Measurements from ENCODE around the gene HSPG2.
A peak's percentile ranks its signal among the peaks of the same experiment; 100 is the strongest.
"Not testable (repeated sequence)": the region's sequence is repeated elsewhere in the genome, so short reads cannot be mapped to it uniquely, and the experiment has no call there.

The HSPG2 gene

GRCh38 chr1:21937034-21937371 lies at the start of gene HSPG2:
TSS of gene HSPG2 (minus strand) at chr1:21937310. CDS start at chr1:21937217, 93 bp downstream.
- Mint-ChIP-seq H3K9me3 (no peaks in the 10 kb centered on the region), H3K4me3 (peak within 1 kb of the TSS; percentile 79), H3K27ac (peak within 1 kb of the TSS; percentile 89), H3K36me3 (ENCODE audit: low read depth) (peaks cover 5% of the 10 kb centered on the region), H3K27me3 (peaks cover 24% of the 10 kb centered on the region), H3K4me1 (ENCODE audit: low read depth) (peaks cover 82% of the 10 kb centered on the region)
- intact Hi-C loops (cut with micrococcal nuclease): no loop called here

DNA sequence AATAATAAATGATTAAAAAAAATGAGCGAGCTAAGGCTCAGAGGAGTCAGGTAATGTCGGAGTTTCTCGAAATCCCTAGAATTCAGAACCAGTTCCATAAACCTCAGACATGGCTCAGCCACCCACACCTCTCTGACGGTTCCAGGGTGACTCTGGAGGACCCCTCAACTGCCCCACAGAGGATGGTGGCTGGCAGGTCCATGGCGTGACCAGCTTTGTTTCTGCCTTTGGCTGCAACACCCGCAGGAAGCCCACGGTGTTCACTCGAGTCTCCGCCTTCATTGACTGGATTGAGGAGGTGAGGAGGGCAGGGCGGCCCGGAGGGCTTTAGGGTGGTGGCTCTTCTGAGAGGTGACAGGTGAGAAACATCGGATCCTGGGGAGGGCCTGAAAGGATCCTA lies 49.3 kb upstream of the HSPG2 start:
- H3K9me3 Mint-ChIP-seq; H3K36me3 Mint-ChIP-seq (ENCODE audit: low read depth); H3K27me3 Mint-ChIP-seq; H3K4me3 Mint-ChIP-seq; H3K4me1 Mint-ChIP-seq (ENCODE audit: low read depth); intact Hi-C loops (cut with micrococcal nuclease); H3K27ac Mint-ChIP-seq: not testable (repeated sequence)

DNA sequence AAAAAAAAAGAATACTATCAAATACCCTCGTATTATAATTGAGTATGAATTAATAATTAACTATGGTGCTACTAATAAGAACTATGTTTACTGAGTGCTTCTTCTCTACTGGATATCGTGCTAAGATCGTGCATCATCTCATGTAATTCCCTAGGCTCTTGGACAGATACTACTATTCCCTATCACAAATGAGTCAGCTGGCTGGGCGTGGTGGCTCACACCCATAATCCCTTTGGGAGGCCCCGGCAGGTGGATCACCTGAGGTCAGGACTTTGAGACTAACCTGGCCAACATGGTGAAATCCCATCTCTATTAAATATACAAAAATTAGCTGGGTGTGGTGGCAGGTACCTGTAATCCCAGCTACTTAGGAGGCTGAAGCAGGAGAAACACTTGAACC lies 48.8 kb upstream of the HSPG2 start:
- H3K36me3 Mint-ChIP-seq (ENCODE audit: low read depth); H3K27me3 Mint-ChIP-seq; intact Hi-C loops (cut with micrococcal nuclease); H3K27ac Mint-ChIP-seq; H3K4me1 Mint-ChIP-seq (ENCODE audit: low read depth); H3K4me3 Mint-ChIP-seq; H3K9me3 Mint-ChIP-seq: not testable (repeated sequence)

- H3K36me3 Mint-ChIP-seq (ENCODE audit: low read depth); H3K4me3 Mint-ChIP-seq; H3K4me1 Mint-ChIP-seq (ENCODE audit: low read depth); H3K27ac Mint-ChIP-seq; intact Hi-C loops (cut with micrococcal nuclease); H3K9me3 Mint-ChIP-seq; H3K27me3 Mint-ChIP-seq: not testable (repeated sequence)
These were observed 46.4 kb upstream of the HSPG2 start for GRCh38 chr1:21983539-21983938.

DNA sequence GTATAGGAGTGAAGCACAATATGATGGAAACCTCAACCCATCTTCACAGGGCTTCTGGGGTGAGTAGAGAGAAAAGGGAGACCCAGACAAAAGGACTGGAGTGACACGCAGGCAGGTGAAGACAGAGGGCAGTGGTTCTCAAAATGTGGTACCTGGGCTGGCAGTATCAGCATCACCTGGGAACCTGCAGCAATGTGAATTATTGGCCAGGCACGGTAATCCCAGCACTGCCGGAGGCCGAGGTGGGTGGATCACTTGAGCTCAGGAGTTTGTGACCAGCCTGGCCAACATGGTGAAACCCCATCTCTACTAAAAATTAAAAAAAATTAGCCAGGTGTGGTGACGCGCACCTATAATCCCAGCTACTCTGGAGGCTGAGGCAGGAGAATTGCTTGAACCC lies 45.0 kb upstream of the HSPG2 start:
- H3K4me3 Mint-ChIP-seq; H3K9me3 Mint-ChIP-seq; intact Hi-C loops (cut with micrococcal nuclease); H3K27me3 Mint-ChIP-seq; H3K27ac Mint-ChIP-seq; H3K4me1 Mint-ChIP-seq (ENCODE audit: low read depth); H3K36me3 Mint-ChIP-seq (ENCODE audit: low read depth): not testable (repeated sequence)

GRCh38 chr1:21981253-21981652 lies 44.1 kb upstream of the HSPG2 start:
- H3K36me3 Mint-ChIP-seq (ENCODE audit: low read depth); H3K27ac Mint-ChIP-seq; intact Hi-C loops (cut with micrococcal nuclease); H3K4me3 Mint-ChIP-seq; H3K4me1 Mint-ChIP-seq (ENCODE audit: low read depth); H3K9me3 Mint-ChIP-seq; H3K27me3 Mint-ChIP-seq: not testable (repeated sequence)

GRCh38 chr1:21980515-21981220 lies 43.6 kb upstream of the HSPG2 start:
- H3K4me3 Mint-ChIP-seq; H3K4me1 Mint-ChIP-seq (ENCODE audit: low read depth); intact Hi-C loops (cut with micrococcal nuclease); H3K36me3 Mint-ChIP-seq (ENCODE audit: low read depth); H3K27ac Mint-ChIP-seq; H3K27me3 Mint-ChIP-seq; H3K9me3 Mint-ChIP-seq: not testable (repeated sequence)

DNA sequence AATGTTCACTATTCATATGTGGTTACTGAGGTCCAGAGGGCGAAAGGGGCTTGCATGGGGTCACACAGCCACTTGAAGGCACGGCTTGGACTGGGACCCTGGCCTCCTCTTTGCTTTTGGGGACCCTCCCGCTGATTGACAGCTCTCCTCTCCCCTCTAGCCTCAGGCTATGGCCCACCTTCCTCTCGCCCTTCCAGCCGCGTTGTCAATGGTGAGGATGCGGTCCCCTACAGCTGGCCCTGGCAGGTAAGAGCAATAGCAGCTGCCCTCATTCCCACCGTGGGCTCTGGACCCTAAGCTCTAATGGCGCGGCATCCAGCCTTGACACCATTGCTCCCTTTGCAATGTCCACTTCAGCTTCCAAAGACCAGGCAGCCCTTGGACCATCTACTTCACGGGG lies 41.1 kb upstream of the HSPG2 start:
- H3K27ac Mint-ChIP-seq; H3K4me1 Mint-ChIP-seq (ENCODE audit: low read depth); H3K27me3 Mint-ChIP-seq; H3K36me3 Mint-ChIP-seq (ENCODE audit: low read depth); H3K4me3 Mint-ChIP-seq; H3K9me3 Mint-ChIP-seq; intact Hi-C loops (cut with micrococcal nuclease): not testable (repeated sequence)

GRCh38 chr1:21976703-21977239 lies 39.7 kb upstream of the HSPG2 start, which contains the start of gene CELA3B:
TSS of gene CELA3B (plus strand) at chr1:21977022. CDS start at chr1:21977040, 18 bp downstream.
- H3K4me3 Mint-ChIP-seq; H3K4me1 Mint-ChIP-seq (ENCODE audit: low read depth); H3K27ac Mint-ChIP-seq; H3K27me3 Mint-ChIP-seq; H3K36me3 Mint-ChIP-seq (ENCODE audit: low read depth); intact Hi-C loops (cut with micrococcal nuclease); H3K9me3 Mint-ChIP-seq: not testable (repeated sequence)

DNA sequence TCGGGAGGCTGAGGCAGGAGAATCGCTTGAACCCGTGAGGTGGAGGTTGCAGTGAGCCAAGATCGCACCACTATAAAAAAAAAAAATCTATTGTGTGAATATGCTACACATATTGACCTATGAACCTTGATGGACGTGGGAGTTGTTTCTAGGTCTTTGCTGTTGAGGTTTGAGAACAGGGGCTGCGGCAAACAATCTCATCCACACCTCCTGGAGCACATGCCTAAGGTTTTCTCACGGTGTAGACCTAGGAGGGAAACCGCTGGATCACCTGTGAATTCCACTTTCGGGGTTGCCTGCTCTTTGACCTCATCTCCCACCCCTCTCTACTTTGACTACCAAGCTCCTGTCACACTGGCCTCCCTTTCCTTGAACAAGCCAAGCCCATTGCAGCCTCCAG lies 38.2 kb upstream of the HSPG2 start:
- H3K36me3 Mint-ChIP-seq (ENCODE audit: low read depth); H3K27ac Mint-ChIP-seq; H3K27me3 Mint-ChIP-seq; intact Hi-C loops (cut with micrococcal nuclease); H3K4me1 Mint-ChIP-seq (ENCODE audit: low read depth); H3K9me3 Mint-ChIP-seq; H3K4me3 Mint-ChIP-seq: not testable (repeated sequence)

GRCh38 chr1:21974699-21975098 lies 37.6 kb upstream of the HSPG2 start:
- H3K4me3 Mint-ChIP-seq; H3K27me3 Mint-ChIP-seq; H3K4me1 Mint-ChIP-seq (ENCODE audit: low read depth); intact Hi-C loops (cut with micrococcal nuclease); H3K9me3 Mint-ChIP-seq; H3K27ac Mint-ChIP-seq; H3K36me3 Mint-ChIP-seq (ENCODE audit: low read depth): not testable (repeated sequence)

DNA sequence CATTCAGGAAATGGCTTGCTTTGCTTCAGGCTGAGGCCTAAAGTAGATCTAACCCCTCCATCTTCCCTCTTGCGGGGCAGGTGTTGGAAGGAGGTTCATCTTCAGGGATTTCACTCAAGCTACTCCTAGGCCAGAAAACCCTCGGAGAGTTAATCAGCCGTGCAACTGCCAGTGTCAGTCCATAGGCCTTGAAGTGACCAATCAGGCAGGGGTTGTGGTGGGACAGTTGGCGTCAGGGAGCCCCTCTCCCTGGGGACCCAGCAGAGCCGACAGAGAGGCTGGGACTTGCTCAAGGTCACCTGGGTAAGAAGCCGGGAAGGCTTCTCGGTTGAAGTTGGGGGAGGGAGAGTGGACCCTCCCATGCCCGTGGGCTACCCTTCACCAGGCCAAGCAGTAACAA lies 36.8 kb upstream of the HSPG2 start:
- H3K4me1 Mint-ChIP-seq (ENCODE audit: low read depth); H3K9me3 Mint-ChIP-seq; H3K36me3 Mint-ChIP-seq (ENCODE audit: low read depth); H3K27ac Mint-ChIP-seq; intact Hi-C loops (cut with micrococcal nuclease); H3K27me3 Mint-ChIP-seq; H3K4me3 Mint-ChIP-seq: not testable (repeated sequence)

DNA sequence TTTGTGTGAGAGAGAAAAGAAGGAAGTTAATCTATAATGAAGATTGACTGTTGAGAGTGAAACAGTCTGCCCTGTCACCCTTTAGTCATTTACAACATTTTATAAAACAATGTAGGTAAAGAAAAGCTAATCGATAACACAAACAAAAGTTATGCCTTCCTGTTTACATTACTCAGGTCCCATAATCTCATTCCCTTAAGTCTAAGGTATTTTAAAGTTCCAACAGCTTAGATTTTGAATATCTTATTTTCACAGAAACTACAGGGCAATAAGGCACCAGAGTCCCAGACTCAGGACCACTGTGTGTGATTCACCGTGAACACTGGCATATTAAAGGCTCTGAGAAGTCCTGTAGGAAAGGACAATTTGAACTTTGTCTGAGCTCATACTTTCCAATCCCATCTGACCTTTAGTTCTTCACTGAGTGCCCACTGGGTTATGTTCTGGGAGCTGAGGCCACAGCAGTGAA lies 35.9 kb upstream of the HSPG2 start:
- H3K36me3 Mint-ChIP-seq (ENCODE audit: low read depth); H3K4me1 Mint-ChIP-seq (ENCODE audit: low read depth); intact Hi-C loops (cut with micrococcal nuclease): not testable (repeated sequence)

GRCh38 chr1:21970523-21970922 lies 33.4 kb upstream of the HSPG2 start:
- H3K27me3 Mint-ChIP-seq; H3K27ac Mint-ChIP-seq; H3K36me3 Mint-ChIP-seq (ENCODE audit: low read depth); intact Hi-C loops (cut with micrococcal nuclease); H3K9me3 Mint-ChIP-seq; H3K4me3 Mint-ChIP-seq; H3K4me1 Mint-ChIP-seq (ENCODE audit: low read depth): not testable (repeated sequence)

More for the DNA sequence above, 35.9 kb upstream of the HSPG2 start:
- H3K9me3 Mint-ChIP-seq, H3K27me3 Mint-ChIP-seq, H3K27ac Mint-ChIP-seq, H3K4me3 Mint-ChIP-seq: not testable (repeated sequence)

DNA sequence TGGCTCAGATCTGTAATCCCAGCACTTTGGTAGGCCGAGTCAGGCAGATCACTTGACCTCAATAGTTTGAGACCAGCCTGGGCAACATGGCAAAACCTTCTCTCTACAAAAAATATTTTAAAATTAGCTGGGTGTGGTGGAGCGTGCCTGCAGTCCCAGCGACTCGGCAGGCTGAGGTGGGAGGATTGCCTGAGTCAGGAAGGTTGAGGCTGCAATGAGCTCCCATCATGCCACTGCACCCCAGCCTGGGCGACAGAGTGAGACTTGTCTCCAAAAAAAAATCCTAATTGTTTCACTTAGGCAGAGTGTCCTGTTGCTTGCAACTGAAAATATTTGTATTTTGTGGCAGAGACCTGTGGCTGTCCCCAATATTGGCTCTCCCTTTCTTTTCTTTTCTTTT lies 32.0 kb upstream of the HSPG2 start:
- not testable (repeated sequence) for H3K4me3 Mint-ChIP-seq; H3K27me3 Mint-ChIP-seq; H3K36me3 Mint-ChIP-seq (ENCODE audit: low read depth); H3K9me3 Mint-ChIP-seq; H3K27ac Mint-ChIP-seq; H3K4me1 Mint-ChIP-seq (ENCODE audit: low read depth)
- intact Hi-C loops (cut with micrococcal nuclease): loop anchor here (10.0 kb wide), 1 partner anchor 104 kb away; no protein-coding TSS in a partner anchor
